ENCODE data around the gene TBXAS1. TPM values are rescaled to one million over a fixed set of nuclear protein-coding genes. Genes with fewer than 3 reads are reported as not detected.
"Not testable (repeated sequence)": the region's sequence is repeated elsewhere in the genome, so short reads cannot be mapped to it uniquely, and the experiment has no call there.

TBXAS1 gene
- polyA plus RNA-seq, 4 donors = 22.9 to 28.9 (median 25.4) TPM

DNA sequence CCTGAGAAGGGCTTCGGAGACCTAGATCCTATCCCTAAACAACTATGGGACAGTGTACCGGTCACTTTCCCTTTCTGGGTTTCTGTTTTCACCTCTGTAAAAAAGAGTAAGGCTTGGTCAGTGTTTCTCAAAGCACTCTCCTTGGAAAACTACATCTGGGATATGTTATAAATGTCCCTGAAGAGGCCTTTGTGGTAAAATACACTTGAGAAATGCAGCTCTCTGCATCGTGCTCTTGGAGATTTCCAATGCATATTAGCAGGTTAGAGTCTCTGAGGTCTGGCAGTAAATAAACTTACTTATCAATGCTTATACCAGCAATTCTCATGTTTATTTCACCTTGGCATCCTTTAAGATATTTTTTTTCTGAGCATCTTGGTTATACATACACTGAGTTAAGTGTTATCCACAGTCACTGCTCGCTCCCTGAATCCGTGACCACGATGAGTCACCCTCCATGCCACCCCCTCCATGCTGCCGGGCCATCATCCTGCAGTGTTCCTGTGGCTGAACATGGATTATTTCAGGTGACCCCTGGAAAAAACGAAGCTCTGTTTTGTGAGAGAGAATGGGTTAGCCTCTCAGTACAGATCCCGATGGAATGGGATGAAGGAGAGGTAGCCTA, 3.3 kb upstream of the TBXAS1 start:
- DNase-seq (ENCODE audit: low read depth in 4 of 4, low spot score in 3 of 4) = no peak

DNA sequence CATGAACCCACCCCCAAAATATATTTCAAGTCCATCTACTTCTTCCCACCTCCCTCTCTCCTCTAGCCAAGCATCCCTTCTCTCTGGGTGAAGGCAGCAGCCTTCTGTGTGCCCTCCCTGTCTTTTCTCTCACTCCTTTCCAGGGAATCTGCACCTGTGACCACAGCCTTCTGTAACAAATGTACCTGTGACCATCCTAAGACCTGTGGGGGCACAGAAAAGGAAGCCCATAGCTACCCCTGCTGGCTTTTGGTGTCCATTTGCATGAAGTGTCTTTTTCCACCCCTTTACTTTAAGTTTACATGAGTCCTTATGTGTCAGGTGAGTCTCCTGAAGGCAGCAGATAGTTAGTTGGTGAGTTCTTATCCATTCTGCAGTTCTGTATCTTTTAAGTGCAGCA, 2.0 kb upstream of the TBXAS1 start:
- no peak for DNase-seq (ENCODE audit: low read depth in 4 of 4, low spot score in 3 of 4)

DNA sequence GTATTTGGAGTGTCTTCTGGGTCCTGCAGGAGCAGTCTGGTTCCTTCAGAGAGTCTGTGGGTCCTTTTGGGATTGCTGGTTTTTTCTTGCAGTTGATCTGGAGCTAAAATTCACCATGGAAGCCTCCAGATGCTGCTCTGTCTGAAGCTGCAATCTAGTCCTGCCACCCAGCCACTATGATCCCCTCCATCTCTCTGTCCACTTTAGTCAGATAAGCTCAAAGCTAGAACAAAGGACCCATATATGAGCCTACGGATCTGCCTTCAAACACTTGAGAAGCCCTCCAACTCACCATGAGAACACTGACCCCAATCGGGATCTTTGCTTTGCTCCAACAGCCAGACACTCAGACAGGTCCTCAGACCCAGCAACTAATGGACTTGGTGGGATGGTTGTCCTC, 618 bp upstream of the TBXAS1 start:
- no peak for DNase-seq (ENCODE audit: low read depth in 4 of 4, low spot score in 3 of 4)

DNA sequence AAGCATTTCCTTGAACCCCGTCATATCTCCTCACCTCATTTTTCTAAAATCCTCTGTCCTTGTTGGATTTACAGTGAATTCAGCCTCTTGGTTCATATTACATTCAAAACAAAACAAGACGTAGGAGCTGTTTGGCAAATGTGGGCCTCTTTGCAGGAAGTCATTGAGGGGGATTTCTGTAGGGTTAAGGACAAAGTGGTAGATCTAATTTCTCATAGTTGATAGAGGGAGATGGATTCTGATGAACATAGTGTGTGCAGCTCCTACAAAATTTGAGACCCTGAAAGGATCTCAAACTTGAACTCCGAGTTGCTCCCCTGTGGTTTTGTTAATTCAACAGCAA, 682 bp downstream of the TBXAS1 start:
- DNase-seq (ENCODE audit: low read depth in 4 of 4, low spot score in 3 of 4) = no peak

DNA sequence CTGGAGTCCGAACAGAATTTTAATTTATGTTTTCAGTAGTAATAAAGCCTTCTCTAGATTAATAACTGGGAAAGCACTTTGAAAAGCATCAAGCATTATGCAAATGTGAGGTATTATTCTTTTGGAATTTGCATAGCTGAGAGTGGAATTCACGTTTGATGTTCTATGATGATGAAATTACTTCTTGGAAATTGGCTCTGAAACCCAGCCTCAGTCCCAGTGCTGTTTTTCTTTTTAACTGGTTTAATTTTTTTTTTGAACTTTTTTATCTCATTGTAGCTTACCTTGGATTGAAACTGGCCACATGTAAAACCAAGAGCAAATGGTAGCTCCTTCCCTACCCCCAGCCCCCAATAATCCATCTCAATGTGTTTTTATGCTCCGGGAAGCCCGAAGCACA, 1.2 kb downstream of the TBXAS1 start:
- DNase-seq (ENCODE audit: low read depth in 4 of 4, low spot score in 3 of 4) = no peak

DNA sequence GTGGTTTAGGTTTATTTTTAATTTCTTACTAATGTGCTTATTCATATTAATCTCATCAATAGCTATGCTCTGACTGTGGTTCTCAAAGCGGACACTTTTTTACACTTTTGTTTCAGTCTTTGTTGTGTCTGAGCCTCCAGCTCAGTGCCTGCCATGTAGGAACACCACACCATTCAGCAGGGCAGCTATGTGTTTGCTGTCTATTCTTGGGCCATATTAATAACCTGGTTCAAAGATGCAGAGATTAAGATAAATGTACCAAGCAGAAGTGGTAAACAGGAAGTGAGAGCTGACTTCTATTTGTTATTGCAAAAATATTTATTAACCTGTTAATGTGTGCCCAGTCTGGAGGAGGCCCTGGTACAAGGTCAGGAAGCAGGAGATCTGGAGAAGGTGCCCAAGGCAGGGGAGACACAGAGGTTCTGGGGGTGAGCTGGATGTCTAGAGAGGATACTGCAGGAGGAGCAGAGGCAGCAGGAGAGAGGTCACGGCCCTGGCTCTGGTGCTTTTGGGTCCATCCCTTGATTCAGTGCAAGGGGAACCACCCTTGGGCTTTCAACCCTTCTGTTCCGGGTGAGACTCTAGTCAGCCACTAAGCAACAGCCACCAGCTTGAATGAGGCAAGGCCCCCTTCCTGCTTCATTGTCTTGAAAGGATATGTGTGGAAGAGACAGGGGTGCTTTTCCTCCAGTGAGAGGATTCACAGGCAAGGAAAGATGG, 1.9 kb downstream of the TBXAS1 start:
- no peak for DNase-seq (ENCODE audit: low read depth in 4 of 4, low spot score in 3 of 4)

DNA sequence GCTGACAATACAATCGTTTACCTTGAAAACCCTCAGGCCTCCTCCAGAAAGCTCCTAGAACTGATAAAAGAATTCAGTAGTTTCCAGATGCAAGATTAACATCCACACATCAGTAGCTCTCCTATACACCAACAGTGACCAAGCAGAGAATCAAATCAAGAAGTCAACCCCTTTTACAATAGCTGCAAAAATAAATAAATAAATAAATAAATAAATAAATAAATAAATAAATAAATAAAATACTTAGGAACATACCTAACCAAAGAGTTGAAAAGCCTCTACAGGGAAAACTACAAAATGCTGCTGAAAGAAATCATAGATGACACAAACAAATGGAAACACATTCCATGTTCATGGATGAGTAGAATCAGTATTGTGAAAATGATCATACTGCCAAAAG, 6.8 kb downstream of the TBXAS1 start:
- not testable (repeated sequence) for DNase-seq (ENCODE audit: low read depth in 4 of 4, low spot score in 3 of 4)

DNA sequence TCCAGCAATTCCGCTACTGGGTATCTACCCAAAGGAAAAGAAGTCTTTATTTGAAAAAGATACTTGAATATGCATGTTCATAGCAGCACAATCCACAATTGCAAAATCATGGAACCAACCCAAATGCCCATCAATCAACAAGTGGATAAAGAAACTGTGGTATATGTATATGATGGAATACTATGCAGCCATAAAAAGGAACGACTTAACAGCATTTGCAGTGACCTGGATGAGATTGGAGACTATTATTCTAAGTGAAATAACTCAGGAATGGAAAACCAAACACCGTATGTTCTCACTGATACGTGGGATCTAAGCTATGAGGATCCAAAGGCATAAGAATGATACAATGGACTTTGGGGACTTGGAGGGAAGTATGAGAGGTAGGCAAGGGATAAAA, 8.2 kb downstream of the TBXAS1 start:
- DNase-seq (ENCODE audit: low read depth in 4 of 4, low spot score in 3 of 4) = not testable (repeated sequence)

DNA sequence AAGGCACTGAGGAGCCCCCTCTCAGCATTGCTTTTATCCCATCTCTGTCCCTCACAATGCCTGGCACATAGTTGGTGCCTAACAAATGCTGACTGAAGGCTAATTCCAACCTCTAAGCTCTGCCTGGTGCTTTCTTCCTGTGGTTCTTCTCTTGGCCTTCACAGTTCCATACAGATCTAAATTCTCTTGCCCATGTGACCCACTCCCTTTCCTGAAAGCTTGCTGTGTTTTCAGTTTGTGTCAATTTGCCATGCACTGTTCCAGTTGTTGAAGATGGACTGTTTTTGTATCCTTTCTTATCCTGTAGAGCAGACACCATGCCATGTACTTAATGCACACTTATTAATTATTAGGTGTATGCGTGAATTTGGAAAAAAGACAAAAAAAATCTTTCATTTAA, 9.2 kb downstream of the TBXAS1 start:
- DNase-seq (ENCODE audit: low read depth in 4 of 4, low spot score in 3 of 4) = no peak

DNA sequence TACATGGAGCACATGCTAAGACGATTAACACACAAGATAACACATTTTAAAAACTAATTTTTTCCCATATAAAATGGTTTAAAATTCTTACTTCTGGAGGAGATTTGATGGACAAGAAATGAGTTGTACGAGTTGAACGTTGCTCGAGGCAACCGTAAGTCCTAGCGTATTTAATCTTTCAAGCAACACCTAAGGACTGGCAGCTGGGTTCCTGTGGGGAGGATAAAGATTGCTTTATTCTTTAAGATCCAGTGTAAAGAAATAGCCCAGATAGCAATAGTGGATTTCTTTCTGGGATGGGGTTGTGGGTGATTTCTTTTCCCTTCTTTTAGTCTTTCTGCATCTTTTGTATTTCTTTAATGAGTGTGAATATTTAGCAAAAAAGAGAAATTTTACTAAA, 9.8 kb downstream of the TBXAS1 start:
- no peak for DNase-seq (ENCODE audit: low read depth in 4 of 4, low spot score in 3 of 4)

DNA sequence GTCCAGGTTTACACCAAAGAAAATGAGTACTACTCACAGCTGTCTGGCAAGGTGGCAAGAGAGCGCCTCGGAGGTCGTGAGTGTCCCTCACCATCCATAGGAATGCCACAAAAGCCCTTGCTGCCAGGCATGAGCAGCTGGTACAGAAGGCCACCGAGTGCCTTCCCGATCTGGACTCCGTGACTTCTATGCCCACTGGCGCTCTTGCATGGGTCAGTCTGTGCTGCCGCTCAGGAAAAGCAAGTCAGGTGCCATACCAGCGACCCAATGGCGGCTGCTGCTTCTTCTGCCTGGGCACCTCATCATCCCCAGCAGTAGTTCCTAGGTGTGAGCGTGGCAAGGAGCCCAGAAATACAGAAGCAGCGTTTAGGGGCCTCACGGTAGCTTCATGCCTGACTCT, 11.7 kb downstream of the TBXAS1 start:
- DNase-seq (ENCODE audit: low read depth in 4 of 4, low spot score in 3 of 4) = no peak

DNA sequence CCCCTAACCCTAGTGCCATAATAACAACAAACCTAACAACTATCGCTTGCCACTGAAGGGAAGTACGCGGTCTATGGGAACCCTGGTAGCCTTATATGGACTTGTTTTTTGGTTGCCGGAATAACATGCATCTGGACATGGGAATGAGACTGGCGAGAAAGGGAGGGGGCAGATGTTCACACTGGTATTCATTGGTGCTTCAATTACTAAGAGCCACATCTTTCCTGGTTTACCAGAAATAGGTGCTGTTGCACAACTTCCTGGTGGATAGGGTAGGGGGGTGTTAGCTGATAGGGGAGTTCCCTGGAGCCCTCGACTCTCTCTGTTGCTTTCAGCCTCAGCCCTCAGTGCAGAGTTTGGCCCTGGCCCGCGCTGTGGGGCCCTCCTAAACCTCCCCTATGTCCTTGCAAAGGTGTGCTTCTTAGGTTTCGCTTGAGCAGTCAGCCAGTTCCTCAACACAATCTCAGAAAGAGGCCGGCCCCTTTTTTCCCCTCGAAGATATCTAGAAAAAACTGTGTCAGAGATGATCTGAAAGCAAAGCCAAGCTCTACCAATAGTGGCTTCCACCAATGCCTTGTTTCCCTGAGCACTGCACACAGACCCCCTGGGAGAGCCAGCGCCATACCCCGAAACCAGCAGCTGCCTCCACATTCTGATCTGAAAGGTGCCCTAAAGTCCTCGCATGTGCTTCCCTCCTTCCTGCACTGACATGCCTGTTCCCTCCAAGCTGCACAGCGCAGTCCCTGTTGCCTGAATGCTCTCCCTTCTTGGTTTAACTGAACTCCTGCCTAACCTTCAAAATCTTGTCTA, 13.5 kb downstream of the TBXAS1 start:
- DNase-seq (ENCODE audit: low read depth in 4 of 4, low spot score in 3 of 4) = no peak

DNA sequence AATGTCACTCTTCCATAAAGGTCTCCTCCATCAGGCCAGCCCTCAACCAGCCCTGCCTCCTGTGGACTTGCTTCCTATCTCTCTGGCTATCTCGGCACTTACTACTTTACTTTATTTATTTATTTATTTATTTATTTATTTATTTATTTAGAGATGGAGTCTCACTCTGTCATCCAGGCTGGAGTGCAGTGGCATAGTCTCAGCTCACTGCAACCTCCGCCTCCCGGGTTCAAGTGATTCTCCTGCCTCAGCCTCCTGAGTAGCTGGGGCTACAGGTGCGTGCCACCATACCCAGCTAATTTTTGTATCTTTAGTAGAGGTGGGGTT, 14.1 kb downstream of the TBXAS1 start:
- not testable (repeated sequence) for DNase-seq (ENCODE audit: low read depth in 4 of 4, low spot score in 3 of 4)

DNA sequence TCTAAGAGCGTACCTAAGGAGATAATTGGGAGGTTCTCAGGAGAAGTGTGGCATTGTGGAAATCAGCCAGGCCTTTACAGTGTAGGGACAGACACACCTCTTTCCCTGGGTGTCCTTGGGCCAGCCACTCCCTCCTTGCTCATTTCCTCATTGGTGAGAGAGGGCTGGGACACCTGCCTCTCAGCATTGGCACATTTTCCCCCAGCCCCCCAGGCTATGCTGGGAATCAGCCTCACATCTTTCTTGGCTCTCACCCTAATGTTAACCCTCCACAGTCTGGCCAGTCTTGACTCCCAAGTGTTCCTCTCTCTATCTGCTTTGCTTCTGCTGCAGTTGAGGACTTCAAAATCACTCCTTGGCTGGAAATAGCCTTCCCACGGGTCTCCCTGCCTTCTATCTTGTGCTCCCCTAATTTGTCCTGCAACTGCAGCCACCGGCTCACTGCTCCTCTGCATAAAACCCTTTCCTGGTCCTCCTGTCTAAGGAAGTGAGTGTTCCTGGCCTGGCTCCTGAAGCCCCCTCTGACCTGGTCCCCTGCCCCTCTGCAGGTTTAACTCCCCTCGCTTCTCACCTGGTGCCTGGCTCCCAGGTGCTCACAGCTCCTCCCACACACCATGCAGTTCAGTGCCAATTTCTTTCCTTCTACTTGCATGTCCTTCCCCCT, 15.8 kb downstream of the TBXAS1 start:
- DNase-seq (ENCODE audit: low read depth in 4 of 4, low spot score in 3 of 4) = no peak

DNA sequence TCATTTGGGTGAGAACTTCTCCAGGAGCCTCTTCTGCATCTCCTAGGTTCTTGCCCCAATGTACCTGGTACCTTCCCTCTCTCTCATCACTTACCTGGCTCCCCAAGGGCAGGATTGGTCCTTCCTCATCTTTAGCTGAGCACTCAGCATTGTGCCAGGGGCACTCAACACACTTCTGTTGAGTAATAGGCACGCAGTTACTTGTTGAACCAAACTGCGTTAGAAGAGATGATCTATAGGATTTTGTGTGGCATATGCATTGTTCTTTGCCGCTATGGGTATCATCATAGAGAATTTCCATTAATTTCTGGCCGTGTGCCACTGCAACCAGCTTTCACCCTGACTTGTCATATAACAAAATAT, 16.4 kb downstream of the TBXAS1 start:
- no peak for DNase-seq (ENCODE audit: low read depth in 4 of 4, low spot score in 3 of 4)

DNA sequence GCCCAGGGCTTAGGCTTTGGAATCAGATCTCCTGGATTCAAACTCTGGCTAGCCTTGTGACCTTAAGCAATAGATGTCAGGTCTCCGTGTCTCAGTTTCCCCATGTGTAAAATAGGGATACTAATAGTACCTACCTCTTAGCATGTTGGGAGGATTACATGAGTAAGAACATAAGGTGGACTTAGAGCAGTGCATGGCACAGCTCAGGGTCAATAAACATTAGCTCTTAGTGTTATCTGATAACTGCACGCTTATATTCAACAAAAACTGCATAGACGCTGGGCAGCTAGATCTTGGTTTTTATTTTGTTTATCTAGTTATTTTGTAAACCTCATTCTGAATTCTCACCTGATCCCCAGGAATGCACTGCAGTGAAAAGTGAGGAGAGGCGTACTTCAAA, 17.2 kb downstream of the TBXAS1 start:
- no peak for DNase-seq (ENCODE audit: low read depth in 4 of 4, low spot score in 3 of 4)

DNA sequence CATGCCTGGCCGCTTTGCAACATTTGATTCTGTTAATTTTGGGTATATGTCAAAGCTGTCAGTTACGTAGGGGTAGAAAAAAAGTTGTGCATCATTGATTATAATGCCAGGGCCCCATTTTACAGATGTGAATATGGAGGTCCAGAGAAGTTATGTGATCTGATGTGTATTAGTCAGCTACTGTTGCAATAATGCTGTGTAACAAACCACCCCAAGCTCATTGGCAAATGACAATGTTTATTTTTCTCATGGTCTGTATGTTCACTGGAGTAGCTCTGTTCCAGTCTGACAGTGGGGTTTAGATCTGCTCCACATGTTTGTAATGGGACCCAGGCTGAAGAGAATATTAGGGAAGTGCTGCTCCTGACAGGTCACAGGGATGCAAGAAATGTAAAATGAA, 19.2 kb downstream of the TBXAS1 start:
- DNase-seq (ENCODE audit: low read depth in 4 of 4, low spot score in 3 of 4) = no peak

DNA sequence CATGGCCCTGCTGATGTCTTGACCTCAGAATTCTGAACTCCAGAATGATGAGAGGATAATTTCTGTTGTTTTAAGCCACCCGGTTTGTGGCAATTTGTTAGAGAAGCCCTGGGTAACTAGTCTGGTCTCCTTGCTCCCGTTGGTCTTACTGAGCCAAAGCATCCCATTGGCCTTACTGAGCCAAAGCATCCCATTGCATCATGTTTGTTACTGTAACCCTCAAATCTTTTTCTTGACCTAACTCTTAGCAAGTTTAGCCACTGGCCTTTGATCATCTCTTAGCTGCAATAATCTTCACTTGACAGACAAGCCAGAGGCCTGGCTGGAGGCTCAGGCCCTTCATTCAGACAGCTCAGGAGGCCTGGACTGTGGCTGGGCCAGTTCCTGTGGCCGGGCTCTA, 21.8 kb downstream of the TBXAS1 start:
- DNase-seq (ENCODE audit: low read depth in 4 of 4, low spot score in 3 of 4) = no peak

DNA sequence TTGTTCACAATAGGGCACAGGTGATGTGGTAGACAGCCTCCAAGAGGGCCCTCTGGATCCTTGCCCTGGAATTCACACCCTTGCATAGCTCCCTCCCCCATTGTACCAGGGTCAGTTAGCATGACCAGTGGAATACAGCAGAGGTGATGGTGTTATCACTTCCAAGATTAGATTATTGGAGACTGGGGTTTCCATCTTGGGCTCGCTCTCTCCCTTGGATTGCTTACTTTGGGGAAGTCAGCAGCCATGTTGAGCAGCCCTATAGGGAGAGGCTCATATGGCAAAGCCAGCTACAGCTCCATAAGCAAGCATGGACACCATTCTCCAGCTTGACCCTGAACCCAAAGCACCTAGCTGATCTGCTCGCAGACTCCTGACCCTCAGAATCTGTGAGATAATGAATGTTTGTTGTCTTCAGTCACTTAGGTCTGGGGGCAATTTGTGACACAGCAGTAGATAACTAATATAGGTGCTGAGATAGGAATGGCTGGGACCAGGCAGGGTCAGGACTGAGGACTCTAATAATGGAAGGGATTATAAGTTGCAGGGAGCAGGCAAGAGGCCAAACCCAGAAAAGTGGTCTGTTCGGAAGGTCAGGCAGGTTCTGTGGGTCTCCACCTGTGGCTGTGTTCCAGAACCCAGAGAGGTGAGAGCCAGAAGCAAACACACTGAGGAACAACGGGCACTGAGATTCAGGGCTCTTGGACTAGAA, 22.9 kb downstream of the TBXAS1 start:
- no peak for DNase-seq (ENCODE audit: low read depth in 4 of 4, low spot score in 3 of 4)

DNA sequence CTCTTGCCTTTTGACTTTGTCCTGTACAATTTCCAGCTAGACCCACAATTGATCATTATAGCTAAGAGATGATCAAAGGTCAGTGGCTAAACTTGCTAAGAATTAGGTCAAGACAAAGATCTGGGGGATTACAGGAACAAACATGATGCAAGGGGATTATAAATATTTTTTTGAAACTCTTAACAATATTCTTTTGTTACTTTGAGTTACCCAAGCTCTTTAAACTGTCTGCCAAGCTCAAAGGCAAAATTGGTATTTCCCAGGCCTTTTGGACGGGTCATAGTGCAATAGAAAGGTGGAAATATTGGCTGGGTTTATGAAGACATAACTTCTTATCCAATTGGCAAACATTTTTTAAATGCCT, 23.4 kb downstream of the TBXAS1 start:
- no peak for DNase-seq (ENCODE audit: low read depth in 4 of 4, low spot score in 3 of 4)

DNA sequence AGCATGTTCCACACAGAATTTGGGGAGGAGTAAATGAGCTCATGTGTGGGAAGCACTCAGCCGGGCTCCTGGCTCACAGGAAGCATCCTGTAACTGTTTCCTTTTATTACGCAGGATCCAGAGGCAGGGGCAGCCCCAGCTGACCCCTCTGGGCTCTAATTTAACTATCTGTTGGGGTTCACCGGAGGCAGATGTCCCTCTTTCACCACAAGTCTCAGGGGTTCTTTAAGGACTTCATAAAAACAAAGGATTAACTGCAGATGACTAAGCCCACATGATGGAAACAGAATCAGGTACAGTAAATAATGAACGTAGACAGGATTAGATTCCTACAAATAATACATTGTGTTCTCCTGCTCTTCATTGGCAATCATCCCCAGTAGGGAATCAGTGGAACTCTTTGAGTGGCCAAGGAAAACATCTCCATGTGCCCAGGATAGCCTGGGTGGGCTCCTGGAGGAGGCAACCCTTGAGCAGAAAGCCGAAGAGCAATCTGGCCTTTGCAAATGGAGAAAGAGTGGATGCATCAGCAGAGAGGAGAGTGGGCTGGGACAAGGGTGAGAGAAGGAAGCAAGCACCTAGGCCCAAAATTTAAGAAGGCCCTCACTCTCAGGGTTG, 24.6 kb downstream of the TBXAS1 start:
- DNase-seq (ENCODE audit: low read depth in 4 of 4, low spot score in 3 of 4) = no peak
